Measurements from ENCODE around the gene SLC44A4.

The SLC44A4 gene

GRCh38 chr6:31900917-31901414 lies 22.2 kb upstream of the SLC44A4 start:
- DNase-seq: no peak

DNA sequence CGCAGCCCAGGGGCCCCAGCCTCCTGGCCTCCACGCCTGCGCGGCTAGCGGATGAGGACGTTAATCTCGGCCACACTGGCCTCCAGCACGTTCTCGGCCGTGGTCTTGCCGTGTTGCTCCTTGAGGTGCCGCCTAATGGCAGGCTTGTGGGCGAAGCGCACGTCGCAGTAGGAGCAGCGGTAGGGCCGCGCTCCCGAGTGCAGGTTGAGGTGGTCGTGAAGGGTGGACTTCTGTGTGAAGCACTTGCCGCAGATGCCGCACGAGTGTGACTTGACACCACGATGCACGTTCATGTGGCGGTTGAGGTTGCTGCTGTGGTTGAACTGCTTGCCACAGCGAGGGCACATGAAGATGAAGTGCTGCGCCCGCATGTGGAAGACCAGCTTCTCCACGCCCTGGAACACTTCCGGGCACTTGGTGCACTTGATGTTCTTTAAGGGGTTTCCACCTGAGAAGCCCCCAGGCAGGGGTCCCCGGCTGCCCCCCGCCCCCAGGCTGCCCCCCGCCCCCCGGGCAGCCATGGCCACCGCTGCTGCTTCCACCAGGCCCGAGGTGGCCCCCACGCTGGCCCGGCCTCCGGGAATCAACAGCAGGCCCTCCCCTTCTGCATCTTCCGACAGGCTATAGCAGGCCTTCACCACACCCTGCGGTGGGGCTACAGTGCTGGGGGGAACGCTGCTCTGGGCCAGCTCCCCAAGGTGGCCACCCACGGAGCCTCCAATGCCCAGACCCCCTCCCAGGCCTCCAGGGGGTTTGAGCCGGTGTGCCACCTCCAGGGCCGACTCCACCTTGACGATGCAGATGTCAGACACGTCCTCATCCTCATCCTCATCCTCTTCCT lies 21.3 kb upstream of the SLC44A4 start:
- DNase-seq: no peak

GRCh38 chr6:31899215-31899614 lies 20.4 kb upstream of the SLC44A4 start:
- no peak for DNase-seq

DNA sequence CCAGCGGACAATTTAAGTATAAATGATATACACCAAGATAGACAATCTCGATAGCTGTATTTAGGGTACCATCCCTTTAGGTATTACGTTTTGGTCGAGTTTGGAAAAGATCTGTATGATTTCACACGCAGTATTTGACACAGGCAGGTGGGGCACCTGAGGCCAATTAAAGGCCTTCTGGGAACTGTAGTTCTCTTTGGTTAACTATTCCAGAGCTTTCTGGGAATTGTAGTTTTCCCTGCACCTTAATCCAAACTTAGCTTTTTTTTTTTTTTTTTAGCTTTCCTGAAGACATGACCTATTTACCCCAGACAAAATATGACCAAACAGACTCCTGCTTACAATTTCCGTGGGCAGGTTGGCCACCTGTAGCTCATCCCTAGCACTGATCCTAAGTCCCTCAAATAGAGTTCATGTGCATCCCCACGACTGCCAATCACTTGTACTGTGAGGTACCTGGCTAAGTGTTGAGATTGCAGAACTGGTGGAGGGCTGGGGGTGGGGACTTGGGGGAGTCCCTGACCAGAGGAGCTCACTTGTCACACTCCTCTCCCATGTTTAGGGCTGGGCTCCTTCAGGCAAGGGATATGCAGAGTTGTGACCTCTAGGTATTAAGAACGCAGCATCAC lies 19.7 kb upstream of the SLC44A4 start:
- DNase-seq: peak; percentile 25

DNA sequence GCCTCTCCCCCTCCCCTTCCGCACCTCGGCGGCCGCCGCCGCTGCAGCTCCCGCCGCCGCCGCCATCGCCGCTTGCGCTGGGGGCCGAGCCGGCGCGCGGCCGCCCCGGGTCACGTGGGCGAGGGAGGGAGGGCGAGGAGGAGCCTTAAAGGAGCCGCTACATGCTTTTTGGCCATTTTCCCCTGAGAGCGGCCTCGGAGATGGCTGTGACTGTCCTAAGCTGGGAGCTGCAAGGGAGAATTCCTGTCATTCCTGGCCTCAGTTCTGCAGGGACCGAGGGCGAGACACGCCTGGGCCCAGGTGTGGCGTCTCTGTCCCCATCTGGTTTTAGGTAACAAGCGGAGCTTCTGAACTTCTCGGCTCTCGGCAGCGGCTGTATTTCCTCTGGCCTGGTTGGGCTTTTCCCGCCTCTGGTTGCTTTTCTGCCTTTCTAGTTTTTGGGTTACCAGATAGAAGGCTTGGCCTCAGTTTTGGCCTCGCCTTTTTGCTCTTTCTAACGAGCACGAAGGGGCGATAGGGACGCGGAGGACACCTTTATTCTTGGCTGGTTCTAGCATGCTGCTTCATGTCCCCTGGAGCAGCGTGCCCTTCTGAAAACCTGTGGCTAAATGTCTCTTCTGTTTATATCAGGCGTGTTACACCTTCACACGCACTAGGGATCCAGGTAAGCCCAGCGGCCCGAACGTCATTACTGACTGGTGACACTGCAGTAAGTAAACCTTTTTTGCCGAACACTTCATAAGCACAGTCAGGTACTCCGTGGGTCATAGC lies 19.0 kb upstream of the SLC44A4 start, which contains the start of gene EHMT2:
Gene EHMT2, minus strand, starts transcription at position 87 of the 771 bp plus-strand sequence. Its CDS starts 21 bp downstream, at position 66.
- DNase-seq: peak; percentile 69

DNA sequence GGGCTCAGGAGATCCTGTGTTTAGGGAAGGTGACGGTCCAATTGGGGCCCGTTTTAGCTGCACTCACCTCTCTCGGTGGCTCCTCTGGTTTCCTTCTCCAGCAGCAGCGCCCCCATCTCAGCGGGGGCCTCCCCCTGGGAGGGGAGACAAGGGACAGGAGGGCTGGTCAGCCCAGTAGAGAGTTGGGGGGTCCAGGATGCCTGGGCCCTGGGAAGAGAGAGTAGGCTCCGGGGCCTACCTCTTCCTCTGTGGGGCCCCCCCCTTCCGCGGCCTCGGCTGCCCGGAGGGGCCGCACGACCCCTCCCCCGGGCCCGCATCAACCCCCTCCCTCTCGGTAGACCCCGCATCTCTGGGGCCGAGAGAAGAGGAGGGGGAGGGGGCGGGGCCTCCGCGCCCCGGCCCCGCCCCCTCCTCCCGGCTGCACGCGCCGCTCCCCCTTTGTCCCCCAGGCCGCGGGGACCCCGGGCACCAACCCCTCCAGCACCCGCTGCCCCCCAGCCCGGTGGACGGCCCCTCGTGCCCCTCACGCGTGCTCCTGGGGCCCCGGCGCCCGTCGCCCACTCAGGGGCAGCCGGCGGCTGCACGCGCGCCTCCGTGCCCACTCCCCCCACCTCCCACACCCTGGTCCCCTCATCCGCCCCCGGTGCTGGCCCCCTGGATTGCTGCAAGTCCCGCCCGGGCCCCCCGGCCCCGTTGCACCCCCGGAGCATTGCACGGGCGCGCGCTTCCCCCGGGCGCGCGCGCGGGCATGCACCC lies 18.2 kb upstream of the SLC44A4 start:
- no peak for DNase-seq

GRCh38 chr6:31896493-31896855 lies 17.7 kb upstream of the SLC44A4 start:
- DNase-seq: no peak

DNA sequence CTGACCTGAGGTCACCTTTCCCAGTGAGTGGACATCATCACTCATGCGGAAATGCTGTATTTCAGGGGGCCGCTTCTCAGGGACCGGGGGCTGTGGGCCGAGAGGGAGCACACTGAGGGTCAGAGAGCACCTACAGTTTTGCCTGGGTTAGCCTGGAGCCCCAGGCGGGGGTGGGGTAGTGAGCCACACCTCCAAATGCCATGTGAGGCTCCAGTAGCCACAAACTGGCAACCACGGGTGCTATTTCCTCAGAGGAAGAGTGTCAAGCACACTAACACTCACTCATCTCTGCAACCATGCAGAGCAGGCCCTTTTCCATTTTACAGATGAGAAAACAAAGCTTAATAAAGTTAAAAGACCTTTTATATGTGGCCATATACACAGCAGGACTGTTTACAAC lies 14.0 kb upstream of the SLC44A4 start:
- DNase-seq: no peak

- DNase-seq: no peak
Measured at GRCh38 chr6:31889331-31889972, 10.7 kb upstream of the SLC44A4 start.

GRCh38 chr6:31888276-31889258 lies 9.8 kb upstream of the SLC44A4 start:
- no peak for DNase-seq

DNA sequence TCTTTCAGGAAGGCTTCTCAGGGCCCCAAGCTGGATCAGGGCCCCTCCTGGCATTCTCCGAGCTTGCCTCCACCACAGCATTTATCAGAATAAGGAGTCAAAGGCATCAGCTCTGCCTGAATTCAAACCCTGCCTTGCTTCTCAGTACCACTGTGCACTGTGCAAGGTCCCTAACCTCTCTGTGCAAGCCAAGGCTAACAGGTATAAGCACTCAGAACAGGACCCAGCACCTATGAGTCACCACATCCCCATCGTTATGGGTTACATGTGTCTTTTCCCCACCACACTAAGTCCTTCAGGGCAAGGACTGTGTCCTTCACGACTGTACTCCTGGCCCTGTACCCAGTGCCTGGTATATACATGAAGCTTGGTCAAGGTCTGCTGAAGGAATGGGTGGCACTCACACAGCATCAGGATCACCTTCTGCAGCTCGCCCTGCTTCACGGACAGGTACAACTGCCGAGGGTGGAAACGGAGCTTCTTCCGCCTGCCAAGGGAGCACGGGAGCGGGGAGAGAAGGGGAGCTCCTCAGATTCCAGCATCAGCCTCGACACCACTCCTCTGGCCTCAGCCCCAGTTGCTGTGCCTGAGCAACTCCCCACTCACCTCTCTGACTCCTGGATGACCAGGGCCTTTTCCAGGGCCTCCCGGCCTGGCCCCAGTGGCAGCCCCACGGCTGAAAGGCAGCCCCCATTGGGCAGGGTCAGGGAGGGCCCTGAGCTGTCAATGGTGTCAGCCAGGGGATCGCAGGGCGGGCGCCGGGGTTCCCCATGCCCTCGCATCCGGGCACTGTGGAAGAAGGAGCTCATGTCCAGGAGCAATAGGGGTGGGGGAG lies 8.6 kb upstream of the SLC44A4 start:
- no peak for DNase-seq

DNA sequence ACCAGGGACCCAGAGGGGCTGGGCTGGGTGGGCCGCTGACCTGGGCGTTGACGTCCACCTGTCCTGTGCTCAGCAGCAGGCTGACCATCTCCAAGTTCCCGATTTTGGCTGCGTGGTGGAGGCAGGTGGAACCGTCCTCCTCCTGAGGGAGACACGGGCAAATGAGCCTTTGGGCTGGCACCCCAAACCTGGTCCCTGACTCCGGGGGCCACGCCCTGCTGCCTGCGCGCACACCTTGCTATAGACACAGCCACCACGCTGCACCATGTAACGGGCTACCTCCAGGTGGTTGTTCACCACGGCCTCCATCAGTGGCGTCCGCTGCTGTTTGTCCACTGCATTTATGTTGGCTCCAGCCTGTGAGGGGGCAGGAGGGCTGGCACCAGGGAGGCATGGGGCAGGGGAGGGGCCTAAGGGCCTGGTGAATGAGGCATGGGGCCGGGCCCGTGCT lies 7.8 kb upstream of the SLC44A4 start:
- DNase-seq: no peak

- DNase-seq: no peak
Measured at GRCh38 chr6:31884528-31885035, 5.8 kb upstream of the SLC44A4 start.

- DNase-seq: no peak
Measured at GRCh38 chr6:31883676-31884075, 4.9 kb upstream of the SLC44A4 start.

DNA sequence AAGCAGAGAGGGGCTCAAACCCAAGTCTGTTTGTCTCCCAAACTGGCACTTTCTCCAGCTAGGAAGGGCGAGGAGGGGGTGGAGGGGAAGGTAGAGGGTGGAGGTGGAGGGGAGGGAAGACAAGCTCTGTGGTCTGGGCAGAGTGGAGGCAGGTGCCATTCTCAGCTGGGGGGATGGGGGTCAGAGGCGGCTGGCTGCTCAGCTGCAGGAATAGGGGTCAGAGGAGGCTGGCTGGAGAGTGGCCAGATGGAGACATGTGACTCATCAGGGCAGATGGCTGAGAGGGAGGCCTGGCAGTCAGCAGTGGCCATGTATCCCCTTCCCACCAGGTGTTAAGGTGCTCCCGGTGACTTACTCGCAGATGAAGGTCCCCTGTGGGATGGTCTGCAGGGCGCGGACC lies 3.5 kb upstream of the SLC44A4 start:
- DNase-seq: peak; percentile 83

- no peak for DNase-seq
Measured at GRCh38 chr6:31881136-31881859, 2.5 kb upstream of the SLC44A4 start.

DNA sequence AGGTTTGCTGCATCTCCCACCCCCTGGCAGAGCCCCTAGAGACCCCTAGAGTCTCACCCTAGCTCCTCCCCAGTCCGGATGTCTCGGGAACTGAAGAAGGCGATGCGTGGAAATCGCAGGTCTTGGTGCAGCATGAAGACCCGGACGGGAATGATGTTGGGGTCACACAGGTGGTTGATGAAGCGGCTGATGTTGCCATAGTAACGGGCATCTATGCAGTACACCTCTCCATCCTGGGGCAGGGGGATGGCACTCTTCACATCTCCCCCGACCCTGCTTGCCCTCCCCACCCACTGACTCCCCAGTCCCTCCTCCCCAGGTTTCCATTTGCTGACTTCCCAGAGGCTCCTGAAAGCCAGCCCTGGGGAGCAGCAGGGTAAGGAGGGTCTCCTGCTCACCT lies 1.8 kb upstream of the SLC44A4 start:
- DNase-seq: no peak

DNA sequence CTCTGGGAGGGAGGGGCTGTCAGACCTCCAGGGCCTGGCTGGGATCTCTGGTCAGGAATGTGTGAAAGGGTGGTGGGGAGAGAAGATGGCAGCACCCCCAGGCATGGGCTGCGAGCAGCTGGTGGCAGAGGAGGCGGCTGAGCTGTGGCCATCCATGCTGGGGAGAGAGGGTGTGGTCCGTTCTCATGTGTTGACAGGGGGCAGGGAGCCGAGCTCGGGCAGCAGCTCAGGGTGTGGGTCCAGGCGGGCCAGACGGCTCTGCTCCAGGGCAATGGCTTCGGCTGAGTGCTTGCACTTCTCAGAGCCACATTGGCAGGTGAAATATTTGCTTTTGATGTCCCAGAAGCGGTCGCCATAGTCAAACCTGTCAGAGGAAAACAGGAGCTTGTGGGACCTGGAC lies 1.1 kb upstream of the SLC44A4 start:
- no peak for DNase-seq

DNA sequence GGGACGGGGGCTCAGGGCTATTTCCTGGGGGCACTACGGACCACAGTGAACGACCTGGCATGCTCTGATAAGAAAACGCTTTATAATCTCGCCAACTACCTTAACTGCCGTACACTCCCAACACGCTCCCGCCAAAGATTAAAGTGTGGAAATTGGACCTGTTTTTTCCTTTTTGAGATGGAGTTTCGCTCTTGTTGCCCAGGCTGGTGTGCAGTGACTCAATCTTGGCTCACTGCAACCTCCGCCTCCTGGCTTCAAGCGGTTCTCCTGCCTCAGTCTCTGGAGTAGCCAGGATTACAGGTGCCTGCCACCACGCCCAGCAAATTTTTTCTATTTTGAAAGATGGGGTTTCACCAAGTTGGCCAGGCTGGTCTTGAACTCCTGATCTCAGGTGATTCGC lies 346 bp upstream of the SLC44A4 start:
- DNase-seq: no peak
